ENCODE results near the gene USP3. TPM values are rescaled to one million over a fixed set of nuclear protein-coding genes. Genes with fewer than 3 reads are reported as not detected.

USP3 gene
- total and polyA plus RNA-seq, 2 donors (not counting 3 experiments of a cell fraction or from before 2014, with no cell fraction given): 18.8 to 52.4 TPM

GRCh38 chr15:63530752-63531299, 26.4 kb downstream of the USP3 start:
- CTCF ChIA-PET: interaction anchor here (0.9 to 3.4 kb wide), 4 partner anchors 11 to 242 kb away, joined by 4 to 15 read pairs (median 4); no protein-coding TSS in a partner anchor
- intact Hi-C loops (cut with micrococcal nuclease): no loop called here
- FAIRE-seq (no peak), DNase-seq (ENCODE audit: low read depth, low spot score) (no peak)
- H3K4me1 ChIP-seq (ENCODE audit: control insufficient read depth, extremely low read depth, insufficient read depth, low read length): no peaks in the 10 kb centered on the region
- dilution Hi-C loops (cut with MboI; ENCODE audit: extremely low pct_ligation_motif_present, low sequenced_read_pairs): no loop called here
- no peaks in the 10 kb centered on the region for H3K27me3 ChIP-seq (ENCODE audit: control insufficient read depth in 2 of 2, insufficient read depth in 2 of 2, low read length in 2 of 2)
- no peak overlapping the region for H3K27ac ChIP-seq (ENCODE audit: insufficient read depth, low read depth, low read length)
- peaks cover 9% of the 10 kb centered on the region for H4K20me1 ChIP-seq (replicated peaks; ENCODE audit: control insufficient read depth, extremely low read depth, insufficient read depth, low read length)
- H3K4me3 ChIP-seq (replicated peaks in 1 of 3; ENCODE audit: insufficient read depth in 1 of 3, low read depth in 1 of 3, low read length in 3 of 3): no peak overlapping the region
- H3K4me2 ChIP-seq (ENCODE audit: insufficient read depth, low read length): no peak overlapping the region
- no peak overlapping the region for H3K9ac ChIP-seq (replicated peaks; ENCODE audit: extremely low read depth, insufficient read depth, low read length)
- no peaks in the 10 kb centered on the region for H3K9me1 ChIP-seq (replicated peaks; ENCODE audit: control insufficient read depth, extremely low read depth, insufficient read depth, low read length)
- H3K9me3 ChIP-seq (replicated peaks; ENCODE audit: control insufficient read depth, insufficient read depth, low read length): no peaks in the 10 kb centered on the region
- no TSS peak for BruUV-seq (replicated peaks)
- no peaks in the 10 kb centered on the region for H3K36me3 ChIP-seq (ENCODE audit: control insufficient read depth in 2 of 2, extremely low read depth in 1 of 2, insufficient read depth in 2 of 2, low read length in 2 of 2)
- H3K79me2 ChIP-seq (ENCODE audit: control insufficient read depth, insufficient read depth, low read length): peaks cover 95% of the 10 kb centered on the region
- H2AFZ ChIP-seq (ENCODE audit: low read depth, low read length): no peak overlapping the region
- TF ChIP-seq MYC (IDR thresholded peaks at IDR 0.05; ENCODE audit: low read depth, low read length) (no peak), POLR2A (IDR thresholded peaks at IDR 0.05; ENCODE audit: low read depth, low read length) (no peak), POLR2AphosphoS5 (IDR thresholded peaks at IDR 0.05; ENCODE audit: insufficient read depth, low read depth, low read length) (no peak), GATA2 (IDR thresholded peaks at IDR 0.05; ENCODE audit: insufficient read depth, insufficient read length, low read depth, low read length) (no peak), EZH2 (IDR thresholded peaks at IDR 0.05; ENCODE audit: borderline replicate concordance, low read depth, low read length, severe bottlenecking) (no peak), CTCF (IDR thresholded peaks at IDR 0.05; ENCODE audit: extremely low read depth in 1 of 2, insufficient read depth in 1 of 2, low read depth in 1 of 2, low read length in 2 of 2) (no peak), FOS (IDR thresholded peaks at IDR 0.05; ENCODE audit: borderline replicate concordance, insufficient read depth, low read length) (no peak), JUN (IDR thresholded peaks at IDR 0.05; ENCODE audit: borderline replicate concordance, insufficient read depth, insufficient read length, low read depth) (no peak), MAX (IDR thresholded peaks at IDR 0.05; ENCODE audit: insufficient read depth, insufficient read length) (no peak)
- POLR2A ChIA-PET: no interaction called here

All from endothelial cell of umbilical vein (primary cell).